Astrocyte (in vitro differentiated cells and primary cell): ENCODE data around the gene KIF5A. TPM values are rescaled to one million over a fixed set of nuclear protein-coding genes. Genes with fewer than 3 reads are reported as not detected.

Experiments used
- DNase-seq: peaks from one replicate; pipeline ENCODE4 v3.0.0-alpha.2; 2010; ENCODE audit warnings: low read depth
- FAIRE-seq: peaks from 2 replicates; lab custom pipeline; 2011; peaks lifted over from hg19 to GRCh38; lab: Jason Lieb, UNC
- H2AFZ ChIP-seq: 2 replicates; pipeline ENCODE4 v1.6.0; 2012; ENCODE audit warnings: low read depth, low read length, inconsistent platforms
- H3K27ac ChIP-seq: 2 replicates; pipeline ENCODE4 v1.5.1; 2011; ENCODE audit warnings: low read depth, low read length, inconsistent platforms
- H3K27me3 ChIP-seq: 2 replicates; pipeline ENCODE4 v1.6.0; 2011; ENCODE audit warnings: low read length, inconsistent platforms; ENCODE audit not compliant: insufficient read depth
- H3K36me3 ChIP-seq: 2 replicates; pipeline ENCODE4 v1.5.1; 2011; ENCODE audit warnings: low read length, inconsistent platforms; ENCODE audit not compliant: insufficient read depth
- H3K4me1 ChIP-seq: 2 replicates; pipeline ENCODE4 v1.5.1; 2011; ENCODE audit warnings: low read length, inconsistent platforms; ENCODE audit not compliant: insufficient read depth
- H3K4me2 ChIP-seq: 2 replicates; pipeline ENCODE4 v1.6.0; 2012; ENCODE audit warnings: low read length, inconsistent platforms
- H3K4me3 ChIP-seq: 2 replicates; pipeline ENCODE4 v1.5.1; 2011; ENCODE audit warnings: low read depth, mild to moderate bottlenecking, low read length, inconsistent platforms; ENCODE audit not compliant: insufficient read depth
- H3K79me2 ChIP-seq: 2 replicates; pipeline ENCODE4 v1.6.0; 2012; ENCODE audit warnings: mild to moderate bottlenecking, low read length, inconsistent platforms; ENCODE audit not compliant: insufficient read depth
- H3K9ac ChIP-seq: 2 replicates; pipeline ENCODE4 v1.6.0; 2012; ENCODE audit warnings: mild to moderate bottlenecking, low read length, inconsistent platforms
- H3K9me3 ChIP-seq: 2 replicates; pipeline ENCODE4 v1.5.1; 2012; ENCODE audit warnings: low read depth, mild to moderate bottlenecking, low read length, inconsistent platforms; ENCODE audit not compliant: insufficient read depth
- H4K20me1 ChIP-seq: 2 replicates; pipeline ENCODE4 v1.6.0; 2012; ENCODE audit warnings: low read length, inconsistent platforms; ENCODE audit not compliant: insufficient read depth
- H3K27ac Mint-ChIP-seq: one replicate; pipeline ENCODE4 v1.8.0; 2021; ENCODE audit warnings: mild to moderate bottlenecking, mixed read lengths; ENCODE audit not compliant: unreplicated experiment
- H3K27me3 Mint-ChIP-seq: one replicate; pipeline ENCODE4 v1.8.0; 2021; ENCODE audit warnings: low read depth, mixed read lengths; ENCODE audit not compliant: unreplicated experiment
- H3K36me3 Mint-ChIP-seq: one replicate; pipeline ENCODE4 v1.8.0; 2021; ENCODE audit warnings: low read depth, mixed read lengths; ENCODE audit not compliant: unreplicated experiment
- H3K4me1 Mint-ChIP-seq: one replicate; pipeline ENCODE4 v1.8.0; 2021; ENCODE audit warnings: low read depth, mixed read lengths; ENCODE audit not compliant: unreplicated experiment
- H3K4me3 Mint-ChIP-seq: one replicate; pipeline ENCODE4 v1.8.0; 2021; ENCODE audit warnings: mild to moderate bottlenecking, moderate library complexity, mixed read lengths; ENCODE audit not compliant: unreplicated experiment
- H3K9me3 Mint-ChIP-seq: one replicate; pipeline ENCODE4 v1.8.0; 2021; ENCODE audit warnings: mild to moderate bottlenecking, mixed read lengths; ENCODE audit not compliant: unreplicated experiment
- CTCF ChIP-seq: IDR thresholded peaks from 2 replicates; pipeline ENCODE4 v1.5.1; 2011; ENCODE audit warnings: low read depth, mild to moderate bottlenecking, inconsistent platforms, low read length, moderate library complexity; ENCODE audit not compliant: insufficient read depth
- EZH2 ChIP-seq: IDR thresholded peaks from 2 replicates; pipeline ENCODE4 v1.6.1; 2012; ENCODE audit warnings: mild to moderate bottlenecking, low read length, inconsistent platforms; ENCODE audit not compliant: insufficient read depth
- total RNA-seq: library from RNA; stranded (reverse); gene quantifications from 2 replicates; pipeline ENCODE4 v1.2.1, GENCODE V29; 2021

The KIF5A gene
- total RNA-seq, 1 donor from 2014 or later = 7.2 TPM

GRCh38 chr12:57527184-57527583 is 22.7 kb upstream of the KIF5A start:
- peaks cover 30% of the 10 kb centered on the region for H3K79me2 ChIP-seq
- Mint-ChIP-seq H3K27me3 (no peaks in the 10 kb centered on the region), H3K36me3 (peaks cover 5% of the 10 kb centered on the region), H3K27ac (peak overlapping the region; percentile 34), H3K9me3 (no peaks in the 10 kb centered on the region), H3K4me3 (no peak overlapping the region), H3K4me1 (peaks cover 21% of the 10 kb centered on the region)
- H3K27ac ChIP-seq = no peak overlapping the region
- H3K36me3 ChIP-seq = peaks cover 42% of the 10 kb centered on the region
- DNase-seq = no peak
- H2AFZ ChIP-seq = no peak overlapping the region
- no peak overlapping the region for H3K4me2 ChIP-seq
- peaks cover 20% of the 10 kb centered on the region for H3K4me1 ChIP-seq
- FAIRE-seq = no peak
- H3K4me3 ChIP-seq = no peak overlapping the region
- no peak overlapping the region for H3K9ac ChIP-seq
- no peaks in the 10 kb centered on the region for H3K27me3 ChIP-seq
- no peaks in the 10 kb centered on the region for H3K9me3 ChIP-seq
- peaks cover 67% of the 10 kb centered on the region for H4K20me1 ChIP-seq
- TF ChIP-seq CTCF (no peak), EZH2 (no peak)

DNA sequence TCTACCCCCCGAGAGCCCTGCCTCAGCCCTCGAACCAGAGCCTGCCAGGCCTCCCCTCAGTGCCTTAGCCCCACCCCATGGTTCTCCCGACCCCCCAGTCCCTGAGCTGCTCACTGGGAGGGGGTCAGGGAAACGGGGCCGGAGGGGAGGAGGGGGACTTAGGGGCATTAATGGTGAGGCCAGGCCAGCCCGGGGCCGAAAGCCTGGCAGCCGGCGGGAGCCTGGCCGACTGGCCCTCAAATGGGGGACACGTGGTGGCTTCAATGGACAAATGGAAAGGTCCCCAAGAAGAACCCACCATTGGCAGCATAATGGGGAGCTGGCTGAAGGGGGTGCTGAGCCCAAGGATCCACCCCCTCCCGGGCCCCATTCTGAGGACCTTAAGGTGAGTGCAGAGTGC is 21.7 kb upstream of the KIF5A start:
- no peak overlapping the region for H3K4me3 Mint-ChIP-seq
- H4K20me1 ChIP-seq = peaks cover 65% of the 10 kb centered on the region
- H3K27me3 Mint-ChIP-seq = no peaks in the 10 kb centered on the region
- H3K36me3 ChIP-seq = peaks cover 52% of the 10 kb centered on the region
- no peaks in the 10 kb centered on the region for H3K9me3 Mint-ChIP-seq
- no peak overlapping the region for H2AFZ ChIP-seq
- peaks cover 21% of the 10 kb centered on the region for H3K4me1 Mint-ChIP-seq
- peaks cover 17% of the 10 kb centered on the region for H3K4me1 ChIP-seq
- FAIRE-seq (no peak), DNase-seq (no peak)
- H3K27ac Mint-ChIP-seq = no peak overlapping the region
- no peaks in the 10 kb centered on the region for H3K27me3 ChIP-seq
- H3K9me3 ChIP-seq = no peaks in the 10 kb centered on the region
- H3K79me2 ChIP-seq = peaks cover 29% of the 10 kb centered on the region
- no peak for TF ChIP-seq EZH2
- no peak overlapping the region for H3K4me2 ChIP-seq
- peaks cover 12% of the 10 kb centered on the region for H3K36me3 Mint-ChIP-seq
- no peak overlapping the region for H3K4me3 ChIP-seq
- H3K27ac ChIP-seq = no peak overlapping the region
- no peak overlapping the region for H3K9ac ChIP-seq

GRCh38 chr12:57528831-57529555 is 20.9 kb upstream of the KIF5A start:
- DNase-seq (no peak), FAIRE-seq (no peak)
- Mint-ChIP-seq H3K36me3 (peaks cover 13% of the 10 kb centered on the region), H3K27ac (no peak overlapping the region), H3K27me3 (no peaks in the 10 kb centered on the region), H3K9me3 (no peaks in the 10 kb centered on the region), H3K4me1 (peaks cover 16% of the 10 kb centered on the region), H3K4me3 (no peak overlapping the region)
- Histone ChIP-seq H3K79me2 (peaks cover 21% of the 10 kb centered on the region), H3K27ac (no peak overlapping the region), H3K36me3 (peaks cover 58% of the 10 kb centered on the region), H2AFZ (no peak overlapping the region), H3K4me3 (no peak overlapping the region), H4K20me1 (peaks cover 60% of the 10 kb centered on the region), H3K4me2 (no peak overlapping the region), H3K4me1 (peaks cover 9% of the 10 kb centered on the region), H3K27me3 (no peaks in the 10 kb centered on the region), H3K9ac (no peak overlapping the region), H3K9me3 (no peaks in the 10 kb centered on the region)
- no peak for TF ChIP-seq EZH2
- no peak for TF ChIP-seq CTCF
